Measurements from ENCODE around the gene VCL.

DNA sequence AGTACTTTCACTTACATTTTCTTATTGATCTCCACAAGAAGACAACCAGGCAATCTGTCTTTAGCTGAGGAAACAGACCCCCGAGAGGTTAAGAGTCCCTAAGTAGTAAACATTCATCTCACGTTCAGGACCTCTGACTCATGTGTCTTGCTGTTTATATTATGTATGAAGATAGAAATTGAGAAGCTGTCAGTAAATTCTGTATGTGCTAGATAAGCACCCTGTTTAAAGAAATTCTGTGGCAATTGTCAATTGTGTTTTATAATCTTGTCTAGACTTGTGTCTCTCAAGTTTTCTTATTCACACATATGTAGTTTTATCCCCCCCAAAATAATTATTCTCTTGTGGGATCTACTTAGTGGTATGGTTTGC is 167.6 kb downstream of the VCL start:
- TF ChIP-seq MXI1 (conservative IDR thresholded peaks at IDR 0.05; ENCODE audit: poor library complexity, severe bottlenecking): no peak
- TF ChIP-seq, protein P1, sequence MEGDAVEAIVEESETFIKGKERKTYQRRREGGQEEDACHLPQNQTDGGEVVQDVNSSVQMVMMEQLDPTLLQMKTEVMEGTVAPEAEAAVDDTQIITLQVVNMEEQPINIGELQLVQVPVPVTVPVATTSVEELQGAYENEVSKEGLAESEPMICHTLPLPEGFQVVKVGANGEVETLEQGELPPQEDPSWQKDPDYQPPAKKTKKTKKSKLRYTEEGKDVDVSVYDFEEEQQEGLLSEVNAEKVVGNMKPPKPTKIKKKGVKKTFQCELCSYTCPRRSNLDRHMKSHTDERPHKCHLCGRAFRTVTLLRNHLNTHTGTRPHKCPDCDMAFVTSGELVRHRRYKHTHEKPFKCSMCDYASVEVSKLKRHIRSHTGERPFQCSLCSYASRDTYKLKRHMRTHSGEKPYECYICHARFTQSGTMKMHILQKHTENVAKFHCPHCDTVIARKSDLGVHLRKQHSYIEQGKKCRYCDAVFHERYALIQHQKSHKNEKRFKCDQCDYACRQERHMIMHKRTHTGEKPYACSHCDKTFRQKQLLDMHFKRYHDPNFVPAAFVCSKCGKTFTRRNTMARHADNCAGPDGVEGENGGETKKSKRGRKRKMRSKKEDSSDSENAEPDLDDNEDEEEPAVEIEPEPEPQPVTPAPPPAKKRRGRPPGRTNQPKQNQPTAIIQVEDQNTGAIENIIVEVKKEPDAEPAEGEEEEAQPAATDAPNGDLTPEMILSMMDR (IDR thresholded peaks at IDR 0.05; ENCODE audit: poor library complexity, severe bottlenecking): no peak
